Tibial artery (tissue), 4 donors: ENCODE measurements around the gene TMOD1.

Experiments used
- DNase-seq, 2 donors: peaks; one replicate each; pipeline ENCODE4 v3.0.0-alpha.2; 2019
- H3K27ac ChIP-seq, 2 donors: fragments of 200-600 bp; sonication (generic) in 1 of 2; 1 replicate in 1 of 2; 2 replicates in 1 of 2; pipeline ENCODE4 v1.5.1; 2018 to 2019; ENCODE audit warnings: mild to moderate bottlenecking in 1 of 2
- H3K27me3 ChIP-seq, 2 donors: fragments of 200-600 bp; sonication (generic) in 1 of 2; one replicate each; pipeline versions ENCODE4 v1.5.1 to v1.6.0; 2016 to 2019
- H3K36me3 ChIP-seq, 3 donors: fragments of 200-600 bp; sonication (generic) in 2 of 3; one replicate each; pipeline ENCODE4 v1.5.1; 2016 to 2019; ENCODE audit warnings: mild to moderate bottlenecking in 2 of 3
- H3K4me1 ChIP-seq, 4 donors: fragments of 200-600 bp; sonication (generic) in 2 of 4; 1 replicate in 3 of 4; 2 replicates in 1 of 4; pipeline ENCODE4 v1.5.1; 2016 to 2019
- H3K4me3 ChIP-seq, 2 donors: fragments of 200-600 bp; sonication (generic) in 1 of 2; 1 replicate in 1 of 2; 2 replicates in 1 of 2; pipeline ENCODE4 v1.5.1; 2018 to 2019; ENCODE audit warnings: mild to moderate bottlenecking in 2 of 2
- H3K9me3 ChIP-seq, 3 donors: fragments of 200-600 bp; sonication (generic) in 1 of 3; one replicate each; pipeline ENCODE4 v1.5.1; 2016 to 2019
- CTCF ChIP-seq, 2 experiments: fragments of 200-600 bp in 1 of 2; fragments of 450-650 bp in 1 of 2; IDR thresholded peaks; one replicate each; pipeline ENCODE4 v1.5.1; 2017 to 2019; ENCODE audit warnings: antibody characterized with exemption in 2 of 2, mild to moderate bottlenecking in 1 of 2, moderate library complexity in 1 of 2
- intact Hi-C: fragments of 100-400 bp; cut with DNase I; formaldehyde crosslinking; loops from one replicate; pipeline ENCODE4 v1.15.0; 2023; ENCODE audit warnings: low total_unique reads

The TMOD1 gene

GRCh38 chr9:97500765-97501176 is 695 bp upstream of the TMOD1 start:
- intact Hi-C loops: loop anchor here (5.0 kb wide), 1 partner anchor 97 kb away; no protein-coding TSS in a partner anchor
- peaks cover 0 to 34% (median 21%) of the 10 kb centered on the region in 4 donors for H3K4me1 ChIP-seq
- no peaks in the 10 kb centered on the region for H3K27me3 ChIP-seq

GRCh38 chr9:97501972-97502221 is 431 bp downstream of the TMOD1 start:
- H3K27ac ChIP-seq: peak overlapping the region; percentile 94 to 99
- H3K4me1 ChIP-seq: peaks cover 0 to 45% (median 25%) of the 10 kb centered on the region in 4 donors
- no peak for TF ChIP-seq CTCF (IDR thresholded peaks at IDR 0.05)
- intact Hi-C loops: loop anchor here (2.0 to 5.0 kb wide), 2 partner anchors 55 to 95 kb away; no protein-coding TSS in a partner anchor
- peak overlapping the region; percentile 67 to 99 for H3K4me3 ChIP-seq
- DNase-seq: no peak
- no peaks in the 10 kb centered on the region for H3K9me3 ChIP-seq
- H3K27me3 ChIP-seq: no peaks in the 10 kb centered on the region
- no peaks in the 10 kb centered on the region for H3K36me3 ChIP-seq

More at GRCh38 chr9:97500765-97501176, 695 bp upstream of the TMOD1 start:
- TF ChIP-seq CTCF (IDR thresholded peaks at IDR 0.05): no peak
- DNase-seq: no peak
- Histone ChIP-seq H3K9me3 (no peaks in the 10 kb centered on the region), H3K36me3 (peaks cover 4 to 8% (median 6%) of the 10 kb centered on the region in 3 donors), H3K27ac (peak overlapping the region; percentile 63 to 94), H3K4me3 (peak overlapping the region; percentile 67 to 99)

- intact Hi-C loops: loop anchor here (2.0 to 5.0 kb wide), 2 partner anchors 54 to 95 kb away; no protein-coding TSS in a partner anchor
- peaks cover 0 to 50% (median 25%) of the 10 kb centered on the region in 4 donors for H3K4me1 ChIP-seq
- H3K27me3 ChIP-seq: no peaks in the 10 kb centered on the region
Measured at GRCh38 chr9:97502222-97502983, 937 bp downstream of the TMOD1 start.

GRCh38 chr9:97502984-97503861 is 1.8 kb downstream of the TMOD1 start:
- Histone ChIP-seq H3K36me3 (no peaks in the 10 kb centered on the region), H3K27ac (peak overlapping the region; percentile 94 to 99), H3K9me3 (no peaks in the 10 kb centered on the region), H3K4me3 (peak overlapping the region; percentile 67 to 99), H3K4me1 (peaks cover 0 to 57% (median 25%) of the 10 kb centered on the region in 4 donors), H3K27me3 (no peaks in the 10 kb centered on the region)
- intact Hi-C loops: loop anchor here (2.0 to 5.0 kb wide), 2 partner anchors 54 to 94 kb away; no protein-coding TSS in a partner anchor
- TF ChIP-seq CTCF (IDR thresholded peaks at IDR 0.05): no peak
- DNase-seq: no peak

More at GRCh38 chr9:97502222-97502983, 937 bp downstream of the TMOD1 start:
- H3K36me3 ChIP-seq: no peaks in the 10 kb centered on the region
- H3K9me3 ChIP-seq: no peaks in the 10 kb centered on the region
- H3K27ac ChIP-seq: peak overlapping the region; percentile 94 to 99
- peak in 1 of 2 experiments; percentile 6 for TF ChIP-seq CTCF (IDR thresholded peaks at IDR 0.05)
- peak overlapping the region; percentile 67 to 99 for H3K4me3 ChIP-seq
- peak in 1 of 2 donors; percentile 71 for DNase-seq

GRCh38 chr9:97503862-97504210 is 2.4 kb downstream of the TMOD1 start:
- Histone ChIP-seq H3K4me1 (peaks cover 0 to 63% (median 25%) of the 10 kb centered on the region in 4 donors), H3K9me3 (no peaks in the 10 kb centered on the region), H3K27ac (peak overlapping the region; percentile 94 to 99), H3K27me3 (no peaks in the 10 kb centered on the region), H3K4me3 (peak overlapping the region; percentile 67 to 99), H3K36me3 (no peaks in the 10 kb centered on the region)
- DNase-seq: no peak
- TF ChIP-seq CTCF (IDR thresholded peaks at IDR 0.05): no peak
- intact Hi-C loops: loop anchor here (2.0 to 5.0 kb wide), 2 partner anchors 53 to 93 kb away; no protein-coding TSS in a partner anchor
